Mucosa of descending colon (tissue), 3 donors: ENCODE results near the gene NR5A1. TPM values are rescaled to one million over a fixed set of nuclear protein-coding genes. Genes with fewer than 3 reads are reported as not detected.

Source experiments
- ATAC-seq: fragments of 200-7000 bp; cut with Tn5 transposase; one replicate; pipeline ENCODE4 v1.9.1; 2020; ENCODE audit warnings: mild to moderate bottlenecking, moderate library complexity
- DNase-seq, 3 donors: peaks; one replicate each; pipeline ENCODE4 v3.0.0-alpha.2; 2020
- H3K36me3 ChIP-seq: fragments of 200-600 bp; one replicate; pipeline ENCODE4 v1.8.0; 2021; ENCODE audit warnings: low read depth, mild to moderate bottlenecking
- H3K4me1 ChIP-seq: fragments of 200-600 bp; one replicate; pipeline ENCODE4 v1.8.0; 2021; ENCODE audit warnings: low read depth, mild to moderate bottlenecking
- H3K4me3 ChIP-seq: fragments of 200-600 bp; one replicate; pipeline ENCODE4 v1.8.0; 2021; ENCODE audit warnings: mild to moderate bottlenecking
- H3K9me3 ChIP-seq: fragments of 200-600 bp; one replicate; pipeline ENCODE4 v1.8.0; 2021; ENCODE audit warnings: mild to moderate bottlenecking
- intact Hi-C, 2 donors: fragments of 100-400 bp; cut with DNase I in 1 of 2; cut with micrococcal nuclease in 1 of 2; formaldehyde crosslinking; loops; one replicate each; pipeline versions ENCODE4 v1.11.0 to v1.11.1; 2022; cut with DNase I, micrococcal nuclease
- total RNA-seq, 3 donors: library from RNA; stranded (reverse); fragmentation: NEBNext Ultra II Directional in 2 of 3; extraction: Animal tissue kit (Norgen Biotek cat#: 25700) in 2 of 3; gene quantifications; one replicate each; pipeline versions ENCODE4 v1.2.1 to v1.2.4, GENCODE V29; 2021 to 2023
- TF ChIP-seq, protein P1 (sequence below): fragments of 200-600 bp; IDR thresholded peaks from one replicate; pipeline ENCODE4 v1.8.0; 2022; ENCODE audit warnings: antibody characterized with exemption, mild to moderate bottlenecking
- donor health status: DM: no; HTN: no; CAD: no; lungs with moderate emphysema.
- donor health status: DM: no; HTN: no; CAD: no.
- donor health status: DM: no; HTN: yes; CAD: no.

NR5A1 gene
- total RNA-seq, 3 donors from 2014 or later = 0.12 TPM; not detected in 2

DNA sequence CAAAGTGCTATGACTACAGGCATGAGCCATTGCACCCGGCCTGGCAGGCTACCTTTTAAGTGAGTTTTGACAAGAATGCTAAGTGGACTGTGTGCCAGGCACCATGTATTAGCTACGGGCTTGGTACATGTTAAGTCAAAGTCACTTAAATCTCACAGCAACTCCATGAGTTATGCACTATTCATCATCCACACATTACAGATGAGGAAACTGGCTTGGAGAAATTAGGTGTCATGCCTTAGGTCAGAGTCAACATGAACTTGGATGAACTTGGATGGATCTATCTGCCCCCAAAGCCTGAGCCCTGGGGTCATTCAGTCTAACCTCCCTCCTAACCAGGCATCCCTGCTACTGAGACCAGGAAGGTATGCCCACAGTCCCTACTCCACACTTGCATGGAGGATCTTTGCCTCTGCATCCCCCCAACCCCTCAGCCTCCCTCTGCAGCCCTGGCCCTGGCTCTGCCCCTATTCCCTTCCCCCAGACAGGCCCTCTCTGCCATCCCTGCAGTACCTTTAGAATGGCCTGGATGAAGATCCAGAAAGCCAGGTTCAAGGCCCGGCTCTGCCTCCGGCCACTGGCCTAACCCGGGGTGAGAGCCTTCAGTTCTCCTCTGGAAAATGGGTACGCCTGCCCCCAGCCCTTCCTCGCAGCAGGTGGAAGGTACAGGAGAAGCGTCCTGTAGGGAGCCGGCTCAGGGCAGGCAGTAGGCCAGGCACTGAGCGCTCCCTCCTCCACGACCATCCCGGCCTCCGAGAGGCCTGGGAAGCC, 57.6 kb downstream of the NR5A1 start:
- Histone ChIP-seq H3K4me3 (no peak overlapping the region), H3K4me1 (peaks cover 3% of the 10 kb centered on the region), H3K36me3 (no peaks in the 10 kb centered on the region), H3K9me3 (no peaks in the 10 kb centered on the region)
- intact Hi-C loops = no loop called here
- no peak for ATAC-seq
- TF ChIP-seq, protein P1, sequence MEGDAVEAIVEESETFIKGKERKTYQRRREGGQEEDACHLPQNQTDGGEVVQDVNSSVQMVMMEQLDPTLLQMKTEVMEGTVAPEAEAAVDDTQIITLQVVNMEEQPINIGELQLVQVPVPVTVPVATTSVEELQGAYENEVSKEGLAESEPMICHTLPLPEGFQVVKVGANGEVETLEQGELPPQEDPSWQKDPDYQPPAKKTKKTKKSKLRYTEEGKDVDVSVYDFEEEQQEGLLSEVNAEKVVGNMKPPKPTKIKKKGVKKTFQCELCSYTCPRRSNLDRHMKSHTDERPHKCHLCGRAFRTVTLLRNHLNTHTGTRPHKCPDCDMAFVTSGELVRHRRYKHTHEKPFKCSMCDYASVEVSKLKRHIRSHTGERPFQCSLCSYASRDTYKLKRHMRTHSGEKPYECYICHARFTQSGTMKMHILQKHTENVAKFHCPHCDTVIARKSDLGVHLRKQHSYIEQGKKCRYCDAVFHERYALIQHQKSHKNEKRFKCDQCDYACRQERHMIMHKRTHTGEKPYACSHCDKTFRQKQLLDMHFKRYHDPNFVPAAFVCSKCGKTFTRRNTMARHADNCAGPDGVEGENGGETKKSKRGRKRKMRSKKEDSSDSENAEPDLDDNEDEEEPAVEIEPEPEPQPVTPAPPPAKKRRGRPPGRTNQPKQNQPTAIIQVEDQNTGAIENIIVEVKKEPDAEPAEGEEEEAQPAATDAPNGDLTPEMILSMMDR = no peak
- DNase-seq = peak in 1 of 3 donors; percentile 23

DNA sequence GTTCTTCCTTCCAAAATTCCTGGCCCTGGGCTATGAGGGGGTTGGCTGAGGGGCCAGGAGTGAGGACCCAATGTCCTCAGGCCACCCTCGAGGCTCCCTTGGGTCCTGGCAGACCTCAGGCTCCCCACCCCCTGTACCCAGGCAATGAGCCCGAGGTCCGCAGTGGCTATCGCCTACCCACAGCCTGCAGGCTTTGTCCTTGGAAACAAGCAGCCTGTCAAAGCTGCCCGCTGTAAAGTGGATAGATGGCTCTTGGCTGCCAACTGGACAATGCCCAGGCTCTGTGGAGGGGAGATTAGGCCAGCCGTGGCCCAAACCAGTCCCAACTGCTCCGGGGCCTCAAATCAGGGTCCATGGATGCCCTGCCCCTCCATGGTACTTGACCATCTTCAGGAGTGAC, 59.2 kb downstream of the NR5A1 start:
- DNase-seq = peak in 1 of 3 donors; percentile 22

DNA sequence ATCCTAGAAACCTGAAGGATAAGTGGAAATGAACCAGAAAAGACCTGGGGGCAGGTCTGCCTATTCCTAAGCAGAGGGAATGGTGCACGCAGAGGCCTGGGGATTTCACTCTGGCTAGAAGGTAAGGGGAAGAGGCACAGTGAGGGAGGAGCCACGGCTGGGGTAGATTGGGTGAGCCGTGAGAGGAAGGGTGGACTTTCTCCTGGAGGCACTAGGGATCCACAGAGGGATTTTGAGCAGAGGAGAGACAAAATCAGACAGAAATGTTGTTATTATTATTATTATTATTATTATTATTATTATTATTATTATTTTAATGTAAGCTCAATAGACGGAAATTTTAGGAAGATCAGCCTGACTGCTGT, 59.9 kb downstream of the NR5A1 start:
- TF ChIP-seq, protein P1 = no peak
- no peak for ATAC-seq
- intact Hi-C loops = no loop called here
- Histone ChIP-seq H3K36me3 (no peaks in the 10 kb centered on the region), H3K9me3 (no peaks in the 10 kb centered on the region), H3K4me3 (no peak overlapping the region), H3K4me1 (peaks cover 3% of the 10 kb centered on the region)
- no peak for DNase-seq

More for the DNA sequence above, 59.2 kb downstream of the NR5A1 start:
- intact Hi-C loops = no loop called here
- no peak for ATAC-seq
- Histone ChIP-seq H3K36me3 (no peaks in the 10 kb centered on the region), H3K4me1 (peaks cover 3% of the 10 kb centered on the region), H3K9me3 (no peaks in the 10 kb centered on the region), H3K4me3 (no peak overlapping the region)
- TF ChIP-seq, protein P1 = no peak

DNA sequence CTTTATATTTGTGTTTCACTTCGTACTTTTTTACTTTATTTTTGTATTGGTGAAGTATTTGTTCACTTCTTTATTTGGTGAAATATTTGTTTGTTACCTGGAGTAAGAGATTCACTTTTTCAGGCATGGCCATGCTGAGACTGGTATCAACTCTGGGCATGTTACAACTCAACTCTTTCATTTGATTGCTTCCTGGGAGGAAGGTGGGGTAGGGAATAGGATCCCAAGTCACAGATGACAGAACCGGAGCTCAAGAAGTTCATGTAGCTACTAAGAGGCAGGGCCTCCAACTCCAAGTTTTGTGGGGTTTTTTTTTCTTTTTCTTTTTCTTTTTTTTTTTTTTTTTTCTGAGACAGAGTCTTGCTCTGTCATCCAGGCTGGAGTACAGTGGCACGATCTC, 63.0 kb downstream of the NR5A1 start:
- H3K36me3 ChIP-seq = no peaks in the 10 kb centered on the region
- intact Hi-C loops = no loop called here
- DNase-seq (no peak), ATAC-seq (no peak)
- H3K4me1 ChIP-seq = no peaks in the 10 kb centered on the region
- H3K9me3 ChIP-seq = no peaks in the 10 kb centered on the region
- no peak overlapping the region for H3K4me3 ChIP-seq
- TF ChIP-seq, protein P1 = no peak

DNA sequence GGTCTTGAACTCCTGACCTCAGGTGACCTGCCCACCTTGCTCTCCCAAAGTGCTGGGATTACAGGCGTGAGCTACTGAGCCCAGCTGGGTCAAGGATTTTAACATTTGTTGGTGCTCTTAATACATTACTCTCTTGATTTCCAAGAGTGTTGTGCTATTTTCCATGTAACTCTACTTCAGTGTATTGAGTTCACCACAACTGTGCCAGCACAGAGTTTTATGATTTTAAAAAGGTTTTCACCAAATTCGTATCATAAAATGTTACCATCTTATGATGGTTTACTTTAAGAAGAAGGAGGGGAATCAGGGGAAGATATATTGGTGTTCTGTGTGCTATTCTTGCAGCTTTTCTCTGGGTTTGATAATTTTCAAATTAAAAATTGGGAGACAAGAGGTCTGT, 63.6 kb downstream of the NR5A1 start:
- TF ChIP-seq, protein P1 = no peak
- intact Hi-C loops = no loop called here
- Histone ChIP-seq H3K36me3 (no peaks in the 10 kb centered on the region), H3K9me3 (no peaks in the 10 kb centered on the region), H3K4me1 (no peaks in the 10 kb centered on the region), H3K4me3 (no peak overlapping the region)
- DNase-seq (no peak), ATAC-seq (no peak)

DNA sequence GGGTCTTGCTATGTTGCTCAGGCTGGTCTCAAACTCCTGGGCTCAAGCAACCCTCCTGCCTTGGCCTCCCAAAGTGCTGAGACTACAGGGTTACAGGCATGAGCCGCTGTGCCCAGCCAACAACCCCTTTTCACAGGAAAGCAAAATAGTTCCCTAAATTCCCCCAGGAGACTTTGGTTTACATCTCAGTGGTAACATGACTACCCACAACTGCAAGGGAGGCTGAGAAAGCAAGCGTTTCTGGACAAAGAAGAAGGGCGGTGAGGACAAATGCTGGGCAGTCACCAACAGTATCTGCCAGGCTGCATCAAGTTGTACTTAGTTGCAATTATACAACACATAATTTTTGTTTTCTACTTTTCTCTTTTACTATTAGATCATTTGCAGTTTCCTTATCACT, 64.4 kb downstream of the NR5A1 start:
- ATAC-seq (no peak), DNase-seq (peak in 1 of 3 donors; percentile 4)
- Histone ChIP-seq H3K36me3 (no peaks in the 10 kb centered on the region), H3K4me1 (no peaks in the 10 kb centered on the region), H3K4me3 (no peak overlapping the region), H3K9me3 (no peaks in the 10 kb centered on the region)
- intact Hi-C loops = no loop called here
- TF ChIP-seq, protein P1 = no peak
